Left forelimb (tissue), 1 donor: ENCODE results near the gene MC1R.
"Not testable (repeated sequence)": the region's sequence is repeated elsewhere in the genome, so short reads cannot be mapped to it uniquely, and the experiment has no call there.

Source experiments
- DNase-seq: peaks from one replicate; pipeline ENCODE4 v3.0.0-alpha.2; 2018; ENCODE audit warnings: low spot score

The MC1R gene

GRCh38 chr16:89918453-89919347 is at the start of gene MC1R:
Gene MC1R, plus strand, starts transcription at chr16:89918862. Its CDS starts 397 bp downstream, at chr16:89919259.
- no peak for DNase-seq

GRCh38 chr16:89869911-89870310 is 48.8 kb upstream of the MC1R start:
- DNase-seq: no peak

GRCh38 chr16:89870440-89870839 is 48.2 kb upstream of the MC1R start:
- DNase-seq: no peak

GRCh38 chr16:89871895-89872294 is 46.8 kb upstream of the MC1R start:
- no peak for DNase-seq

GRCh38 chr16:89873109-89873971 is 45.3 kb upstream of the MC1R start, which contains the start of gene TCF25:
Gene TCF25, plus strand, starts transcription at chr16:89873592. Its CDS starts 76 bp downstream, at chr16:89873668.
- peak; percentile 97 for DNase-seq

GRCh38 chr16:89873972-89874689 is 44.5 kb upstream of the MC1R start:
- peak; percentile 100 for DNase-seq

- DNase-seq: not testable (repeated sequence)
Measured at GRCh38 chr16:89879123-89879522, 39.5 kb upstream of the MC1R start.

GRCh38 chr16:89880477-89881367 is 37.9 kb upstream of the MC1R start:
- no peak for DNase-seq

GRCh38 chr16:89881368-89881730 is 37.3 kb upstream of the MC1R start:
- no peak for DNase-seq

- no peak for DNase-seq
Measured at GRCh38 chr16:89883346-89884040, 35.2 kb upstream of the MC1R start.

GRCh38 chr16:89884041-89884421 is 34.6 kb upstream of the MC1R start:
- no peak for DNase-seq

- no peak for DNase-seq
Measured at GRCh38 chr16:89887243-89887642, 31.4 kb upstream of the MC1R start.

GRCh38 chr16:89890200-89890599 is 28.5 kb upstream of the MC1R start:
- DNase-seq: no peak

GRCh38 chr16:89890886-89891657 is 27.6 kb upstream of the MC1R start:
- no peak for DNase-seq

GRCh38 chr16:89892055-89892630 is 26.5 kb upstream of the MC1R start:
- DNase-seq: no peak

- no peak for DNase-seq
Measured at GRCh38 chr16:89892635-89893034, 26.0 kb upstream of the MC1R start.

- no peak for DNase-seq
Measured at GRCh38 chr16:89893642-89894548, 24.8 kb upstream of the MC1R start.
